Neural progenitor cell (in vitro differentiated cells): ENCODE data around the gene DPP7.

Source experiments
- CTCF ChIP-seq: fragments of 200-600 bp; sonication (generic); IDR thresholded peaks from 2 replicates; pipeline ENCODE4 v1.5.1; 2017; ENCODE audit warnings: antibody characterized with exemption, mild to moderate bottlenecking
- EZH2phosphoT487 ChIP-seq: fragments of 200-600 bp; sonication (generic); IDR thresholded peaks from 2 replicates; pipeline ENCODE4 v1.6.1; 2017; ENCODE audit warnings: antibody characterized with exemption

DNA sequence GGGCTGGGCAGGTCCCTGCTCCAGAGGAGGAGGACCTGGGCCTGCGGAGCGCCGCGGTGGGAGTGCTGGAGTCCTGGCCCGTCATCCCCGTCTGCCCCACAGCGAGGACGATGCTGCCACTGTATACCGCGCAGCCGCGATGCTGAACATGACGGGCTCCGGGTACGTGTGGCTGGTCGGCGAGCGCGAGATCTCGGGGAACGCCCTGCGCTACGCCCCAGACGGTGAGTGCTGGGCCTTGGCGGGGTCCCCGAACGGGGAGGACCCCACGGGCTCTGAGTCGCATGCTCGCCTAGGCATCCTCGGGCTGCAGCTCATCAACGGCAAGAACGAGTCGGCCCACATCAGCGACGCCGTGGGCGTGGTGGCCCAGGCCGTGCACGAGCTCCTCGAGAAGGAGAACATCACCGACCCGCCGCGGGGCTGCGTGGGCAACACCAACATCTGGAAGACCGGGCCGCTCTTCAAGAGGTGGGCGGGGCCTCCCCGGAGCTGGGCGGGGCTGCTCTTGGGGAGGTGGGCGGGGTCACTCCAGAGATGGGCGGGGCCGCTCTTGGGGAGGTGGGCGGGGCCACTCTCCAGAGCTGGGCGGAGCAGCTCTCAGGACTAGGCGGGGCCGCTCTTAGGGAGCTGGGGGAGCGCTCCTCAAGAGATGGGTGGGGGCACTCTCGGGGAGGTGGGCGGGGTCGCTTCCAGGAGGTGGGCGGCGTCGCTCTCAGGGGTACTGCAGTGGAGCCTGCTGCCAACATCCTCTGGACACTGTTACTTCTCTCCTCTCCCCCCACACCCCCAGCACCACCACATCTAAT, 42.2 kb upstream of the DPP7 start:
- no peak for TF ChIP-seq CTCF
- peak; percentile 36 for TF ChIP-seq EZH2phosphoT487
